RWPE2 (cell line): Measurements from ENCODE around the gene ARMC9.

Experiments used
- ATAC-seq: fragments of 200-7000 bp; cut with Tn5 transposase; 3 replicates; pipeline ENCODE4 v1.9.1; 2021; ENCODE audit warnings: low read depth
- DNase-seq: peaks from one replicate; pipeline ENCODE4 v3.0.0-alpha.2; 2020; ENCODE audit warnings: low spot score
- H3K27ac ChIP-seq: fragments of 450-650 bp; 2 replicates; pipeline ENCODE4 v1.5.1; 2017; ENCODE audit warnings: mild to moderate bottlenecking; ENCODE audit not compliant: poor library complexity, severe bottlenecking
- H3K27me3 ChIP-seq: fragments of 250-450 bp; sonication (Bioruptor Pico); 2 replicates; pipeline ENCODE4 v1.5.1; 2021; ENCODE audit warnings: mild to moderate bottlenecking, moderate library complexity; ENCODE audit not compliant: insufficient read depth, poor library complexity, severe bottlenecking
- H3K36me3 ChIP-seq: fragments of 250-450 bp; sonication (Bioruptor Pico); 2 replicates; pipeline ENCODE4 v1.5.1; 2020; ENCODE audit warnings: low read depth, mild to moderate bottlenecking, moderate library complexity
- H3K4me1 ChIP-seq: fragments of 250-450 bp; sonication (Bioruptor Pico); 2 replicates; pipeline ENCODE4 v1.5.1; 2021; ENCODE audit warnings: mild to moderate bottlenecking, moderate library complexity; ENCODE audit not compliant: insufficient read depth, poor library complexity, severe bottlenecking
- H3K4me3 ChIP-seq: fragments of 250-450 bp; sonication (Bioruptor Pico); 2 replicates; pipeline ENCODE4 v1.5.1; 2021; ENCODE audit warnings: mild to moderate bottlenecking, moderate library complexity; ENCODE audit not compliant: severe bottlenecking
- H3K9me3 ChIP-seq: fragments of 250-450 bp; sonication (Bioruptor Pico); 2 replicates; pipeline ENCODE4 v1.5.1; 2021; ENCODE audit warnings: mild to moderate bottlenecking, moderate library complexity; ENCODE audit not compliant: severe bottlenecking
- CTCF ChIP-seq: fragments of 450-650 bp; IDR thresholded peaks from one replicate; pipeline ENCODE4 v1.5.1; 2017; ENCODE audit warnings: mild to moderate bottlenecking, moderate library complexity; ENCODE audit not compliant: poor library complexity, severe bottlenecking

Gene ARMC9

GRCh38 chr2:231210782-231211181, 12.4 kb downstream of the ARMC9 start:
- H3K36me3 ChIP-seq, result peaks cover 15% of the 10 kb centered on the region
- ATAC-seq (no peak), DNase-seq (no peak)
- no peak overlapping the region for H3K27ac ChIP-seq
- H3K9me3 ChIP-seq, result no peaks in the 10 kb centered on the region
- TF ChIP-seq CTCF, result no peak
- no peaks in the 10 kb centered on the region for H3K27me3 ChIP-seq
- H3K4me3 ChIP-seq, result no peak overlapping the region
- no peaks in the 10 kb centered on the region for H3K4me1 ChIP-seq

- DNase-seq, result no peak
- no peaks in the 10 kb centered on the region for H3K4me1 ChIP-seq
- H3K9me3 ChIP-seq, result no peaks in the 10 kb centered on the region
- H3K4me3 ChIP-seq, result no peak overlapping the region
- no peaks in the 10 kb centered on the region for H3K27me3 ChIP-seq
- no peak overlapping the region for H3K27ac ChIP-seq
- peaks cover 15% of the 10 kb centered on the region for H3K36me3 ChIP-seq
- no peak for TF ChIP-seq CTCF
- ATAC-seq, result no peak
Observed at GRCh38 chr2:231211486-231211885, 13.1 kb downstream of the ARMC9 start.

- peaks cover 20% of the 10 kb centered on the region for H3K36me3 ChIP-seq
- H3K4me3 ChIP-seq, result no peak overlapping the region
- no peaks in the 10 kb centered on the region for H3K9me3 ChIP-seq
- no peak overlapping the region for H3K27ac ChIP-seq
- H3K4me1 ChIP-seq, result no peaks in the 10 kb centered on the region
- DNase-seq, result no peak
- H3K27me3 ChIP-seq, result no peaks in the 10 kb centered on the region
- ATAC-seq, result no peak
- TF ChIP-seq CTCF, result no peak
Observed at GRCh38 chr2:231212329-231212845, 14.0 kb downstream of the ARMC9 start.

GRCh38 chr2:231213931-231214642, 15.7 kb downstream of the ARMC9 start:
- H3K27ac ChIP-seq, result no peak overlapping the region
- TF ChIP-seq CTCF, result no peak
- H3K4me1 ChIP-seq, result no peaks in the 10 kb centered on the region
- H3K9me3 ChIP-seq, result no peaks in the 10 kb centered on the region
- H3K36me3 ChIP-seq, result peaks cover 15% of the 10 kb centered on the region
- ATAC-seq (no peak), DNase-seq (no peak)
- no peak overlapping the region for H3K4me3 ChIP-seq
- H3K27me3 ChIP-seq, result no peaks in the 10 kb centered on the region

GRCh38 chr2:231218366-231218765, 19.9 kb downstream of the ARMC9 start:
- no peaks in the 10 kb centered on the region for H3K27me3 ChIP-seq
- H3K36me3 ChIP-seq, result peaks cover 30% of the 10 kb centered on the region; the same call in 1 of the 2 replicates
- H3K4me3 ChIP-seq, result no peak overlapping the region
- no peaks in the 10 kb centered on the region for H3K9me3 ChIP-seq
- DNase-seq (no peak), ATAC-seq (no peak)
- no peaks in the 10 kb centered on the region for H3K4me1 ChIP-seq
- no peak overlapping the region for H3K27ac ChIP-seq
- no peak for TF ChIP-seq CTCF
